Measurements from ENCODE around the gene JMJD6. TPM values are rescaled to one million over a fixed set of nuclear protein-coding genes. Genes with fewer than 3 reads are reported as not detected.
"Not testable (repeated sequence)": the region's sequence is repeated elsewhere in the genome, so short reads cannot be mapped to it uniquely, and the experiment has no call there.

The JMJD6 gene
- total RNA-seq, 1 experiment from 2014 or later = 16.2 TPM

DNA sequence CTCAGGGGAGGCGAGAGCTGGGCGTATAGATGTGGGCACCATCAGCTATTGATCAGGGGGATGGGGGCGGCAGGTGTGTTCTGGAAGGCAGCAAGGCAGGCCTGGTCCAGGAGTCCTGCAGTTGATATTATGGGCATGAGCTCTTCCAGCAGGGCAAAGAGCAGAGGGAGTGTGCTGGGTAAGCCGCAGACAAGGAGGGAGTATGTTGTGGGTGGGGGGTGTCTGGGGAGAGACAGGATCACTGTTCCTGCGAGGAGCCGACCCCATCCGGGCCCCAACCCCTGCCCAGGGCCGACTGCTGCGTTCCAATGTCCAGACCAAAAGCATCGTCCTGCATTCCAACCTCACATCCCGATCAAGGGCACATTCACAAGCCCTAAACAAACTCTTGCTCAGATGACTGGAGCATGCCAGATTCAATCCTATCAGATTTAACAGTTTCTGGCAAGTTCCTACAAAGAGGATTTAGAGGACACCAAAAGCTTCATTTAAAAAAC is 24.9 kb downstream of the JMJD6 start:
- Histone ChIP-seq H4K20me1 (ENCODE audit: insufficient read depth, low read depth, low read length) (no peaks in the 10 kb centered on the region), H3K27ac (ENCODE audit: low read length) (no peak overlapping the region), H3K9me3 (ENCODE audit: low read length) (no peaks in the 10 kb centered on the region), H3K4me1 (ENCODE audit: low read length) (peaks cover 4% of the 10 kb centered on the region; the same call in 1 of the 2 replicates), H3K4me2 (ENCODE audit: low read depth, low read length, poor library complexity, severe bottlenecking) (no peak overlapping the region), H3K36me3 (ENCODE audit: insufficient read depth, low read length) (no peaks in the 10 kb centered on the region), H3K27me3 (ENCODE audit: low read length) (no peaks in the 10 kb centered on the region), H3K9me2 (replicated peaks; ENCODE audit: insufficient read depth, low read length) (no peaks in the 10 kb centered on the region), H3K9ac (ENCODE audit: low read length) (no peak overlapping the region), H3K79me2 (ENCODE audit: low read length) (no peaks in the 10 kb centered on the region), H3K4me3 (ENCODE audit: low read length) (no peak overlapping the region), H2AFZ (ENCODE audit: low read length) (no peak overlapping the region)
- no peak for DNase-seq

- Histone ChIP-seq H3K79me2 (ENCODE audit: low read length) (no peaks in the 10 kb centered on the region), H3K36me3 (ENCODE audit: insufficient read depth, low read length) (no peaks in the 10 kb centered on the region), H3K27me3 (ENCODE audit: low read length) (no peaks in the 10 kb centered on the region), H4K20me1 (ENCODE audit: insufficient read depth, low read depth, low read length) (no peaks in the 10 kb centered on the region), H3K4me1 (ENCODE audit: low read length) (peaks cover 4% of the 10 kb centered on the region; the same call in 1 of the 2 replicates), H3K27ac (ENCODE audit: low read length) (no peak overlapping the region), H3K9ac (ENCODE audit: low read length) (no peak overlapping the region), H3K9me2 (replicated peaks; ENCODE audit: insufficient read depth, low read length) (no peaks in the 10 kb centered on the region), H3K9me3 (ENCODE audit: low read length) (no peaks in the 10 kb centered on the region), H3K4me3 (ENCODE audit: low read length) (no peak overlapping the region), H2AFZ (ENCODE audit: low read length) (no peak overlapping the region), H3K4me2 (ENCODE audit: low read depth, low read length, poor library complexity, severe bottlenecking) (no peak overlapping the region)
- DNase-seq = no peak
These were observed 25.6 kb downstream of the JMJD6 start for GRCh38 chr17:76700617-76701470.

DNA sequence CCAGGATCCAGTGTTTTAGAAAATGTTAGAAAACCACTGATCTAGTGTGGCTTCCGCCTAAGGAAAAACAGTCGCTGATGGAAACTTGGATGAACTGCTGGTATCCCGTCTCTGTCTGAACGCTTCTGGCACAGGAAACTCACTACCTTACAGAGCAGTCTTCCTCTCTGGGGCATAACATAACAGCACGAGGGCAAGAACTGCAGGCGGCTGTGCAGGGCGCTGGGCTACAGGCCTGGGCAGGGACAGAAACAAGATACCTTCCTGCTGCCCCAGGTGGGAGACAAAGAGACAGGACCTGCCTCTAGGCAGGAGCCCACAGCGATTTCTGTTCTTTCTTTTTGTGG is 26.2 kb downstream of the JMJD6 start:
- DNase-seq = no peak
- no peak overlapping the region for H3K4me3 ChIP-seq (ENCODE audit: low read length)
- no peak overlapping the region for H3K4me2 ChIP-seq (ENCODE audit: low read depth, low read length, poor library complexity, severe bottlenecking)
- H2AFZ ChIP-seq (ENCODE audit: low read length) = no peak overlapping the region
- no peaks in the 10 kb centered on the region for H3K36me3 ChIP-seq (ENCODE audit: insufficient read depth, low read length)
- H3K4me1 ChIP-seq (ENCODE audit: low read length) = peaks cover 4% of the 10 kb centered on the region; the same call in 1 of the 2 replicates
- H3K27ac ChIP-seq (ENCODE audit: low read length) = no peak overlapping the region
- no peaks in the 10 kb centered on the region for H3K9me3 ChIP-seq (ENCODE audit: low read length)
- H3K79me2 ChIP-seq (ENCODE audit: low read length) = no peaks in the 10 kb centered on the region
- no peaks in the 10 kb centered on the region for H3K9me2 ChIP-seq (replicated peaks; ENCODE audit: insufficient read depth, low read length)
- no peaks in the 10 kb centered on the region for H4K20me1 ChIP-seq (ENCODE audit: insufficient read depth, low read depth, low read length)
- H3K27me3 ChIP-seq (ENCODE audit: low read length) = no peaks in the 10 kb centered on the region
- H3K9ac ChIP-seq (ENCODE audit: low read length) = no peak overlapping the region

GRCh38 chr17:76698466-76698977 is 27.9 kb downstream of the JMJD6 start:
- H3K9me3 ChIP-seq (ENCODE audit: low read length); H3K27ac ChIP-seq (ENCODE audit: low read length); H3K4me3 ChIP-seq (ENCODE audit: low read length); H3K4me2 ChIP-seq (ENCODE audit: low read depth, low read length, poor library complexity, severe bottlenecking); H3K9ac ChIP-seq (ENCODE audit: low read length); DNase-seq; H3K36me3 ChIP-seq (ENCODE audit: insufficient read depth, low read length); H3K27me3 ChIP-seq (ENCODE audit: low read length); H2AFZ ChIP-seq (ENCODE audit: low read length); H3K9me2 ChIP-seq (replicated peaks; ENCODE audit: insufficient read depth, low read length); H3K79me2 ChIP-seq (ENCODE audit: low read length); H3K4me1 ChIP-seq (ENCODE audit: low read length); H4K20me1 ChIP-seq (ENCODE audit: insufficient read depth, low read depth, low read length): not testable (repeated sequence)

- Histone ChIP-seq H3K27ac (ENCODE audit: low read length) (no peak overlapping the region), H3K4me1 (ENCODE audit: low read length) (peaks cover 4% of the 10 kb centered on the region; the same call in 1 of the 2 replicates), H3K9me2 (replicated peaks; ENCODE audit: insufficient read depth, low read length) (no peaks in the 10 kb centered on the region), H3K9me3 (ENCODE audit: low read length) (no peaks in the 10 kb centered on the region), H4K20me1 (ENCODE audit: insufficient read depth, low read depth, low read length) (no peaks in the 10 kb centered on the region), H3K36me3 (ENCODE audit: insufficient read depth, low read length) (no peaks in the 10 kb centered on the region), H3K27me3 (ENCODE audit: low read length) (no peaks in the 10 kb centered on the region), H3K4me3 (ENCODE audit: low read length) (no peak overlapping the region), H2AFZ (ENCODE audit: low read length) (no peak overlapping the region), H3K79me2 (ENCODE audit: low read length) (no peaks in the 10 kb centered on the region), H3K4me2 (ENCODE audit: low read depth, low read length, poor library complexity, severe bottlenecking) (no peak overlapping the region), H3K9ac (ENCODE audit: low read length) (no peak overlapping the region)
- DNase-seq = no peak
These were observed 28.5 kb downstream of the JMJD6 start for GRCh38 chr17:76697702-76698465.

- Histone ChIP-seq H4K20me1 (ENCODE audit: insufficient read depth, low read depth, low read length) (no peaks in the 10 kb centered on the region), H3K4me1 (ENCODE audit: low read length) (peaks cover 4% of the 10 kb centered on the region; the same call in 1 of the 2 replicates), H2AFZ (ENCODE audit: low read length) (no peak overlapping the region), H3K27ac (ENCODE audit: low read length) (no peak overlapping the region), H3K9ac (ENCODE audit: low read length) (no peak overlapping the region), H3K4me3 (ENCODE audit: low read length) (no peak overlapping the region), H3K9me3 (ENCODE audit: low read length) (no peaks in the 10 kb centered on the region), H3K27me3 (ENCODE audit: low read length) (no peaks in the 10 kb centered on the region), H3K4me2 (ENCODE audit: low read depth, low read length, poor library complexity, severe bottlenecking) (no peak overlapping the region), H3K36me3 (ENCODE audit: insufficient read depth, low read length) (no peaks in the 10 kb centered on the region), H3K9me2 (replicated peaks; ENCODE audit: insufficient read depth, low read length) (no peaks in the 10 kb centered on the region), H3K79me2 (ENCODE audit: low read length) (no peaks in the 10 kb centered on the region)
- no peak for DNase-seq
These were observed 29.4 kb downstream of the JMJD6 start for GRCh38 chr17:76696763-76697701.

DNA sequence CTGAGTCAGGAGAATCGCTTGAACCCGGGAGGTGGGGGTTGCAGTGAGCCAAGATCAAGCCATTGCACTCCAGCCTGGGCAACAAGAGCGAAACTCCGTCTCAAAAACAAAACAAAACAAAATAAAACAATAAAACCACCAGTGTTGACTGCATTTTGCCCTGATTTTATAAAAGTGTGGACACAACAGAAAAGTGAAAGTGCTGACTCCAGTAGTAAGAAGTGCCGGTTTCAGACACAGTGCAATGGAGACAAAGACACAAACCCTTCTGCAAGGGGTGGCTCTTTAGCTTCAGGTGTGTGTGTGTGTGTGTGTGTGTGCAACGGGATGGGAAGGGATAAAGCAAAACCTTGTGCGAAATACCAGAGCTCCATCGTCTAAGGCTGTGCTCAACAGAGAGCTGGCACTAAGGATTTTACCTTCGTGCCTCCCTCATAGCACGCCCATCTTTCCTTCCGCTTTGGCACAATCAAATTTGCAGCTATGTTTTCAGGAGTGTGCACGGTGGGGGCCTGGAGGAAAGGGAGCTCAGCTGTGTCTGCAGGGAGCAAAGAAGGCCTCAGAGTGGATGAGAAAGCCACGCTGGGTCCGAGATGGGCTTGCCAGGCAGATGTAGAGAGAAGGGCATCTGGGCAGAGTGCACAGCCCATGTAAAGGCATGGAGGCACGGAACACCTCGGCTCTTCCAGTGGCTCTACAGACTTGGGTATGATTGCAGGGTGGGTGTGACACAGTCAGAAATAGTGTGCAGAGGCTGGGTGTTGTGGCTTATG is 31.2 kb downstream of the JMJD6 start:
- Histone ChIP-seq H3K4me2 (ENCODE audit: low read depth, low read length, poor library complexity, severe bottlenecking) (no peak overlapping the region), H3K36me3 (ENCODE audit: insufficient read depth, low read length) (no peaks in the 10 kb centered on the region), H3K27me3 (ENCODE audit: low read length) (no peaks in the 10 kb centered on the region), H4K20me1 (ENCODE audit: insufficient read depth, low read depth, low read length) (no peaks in the 10 kb centered on the region), H3K4me3 (ENCODE audit: low read length) (no peak overlapping the region), H3K9me3 (ENCODE audit: low read length) (no peaks in the 10 kb centered on the region), H3K27ac (ENCODE audit: low read length) (no peak overlapping the region), H3K9ac (ENCODE audit: low read length) (no peak overlapping the region), H3K79me2 (ENCODE audit: low read length) (no peaks in the 10 kb centered on the region), H2AFZ (ENCODE audit: low read length) (no peak overlapping the region), H3K4me1 (ENCODE audit: low read length) (peaks cover 4% of the 10 kb centered on the region; the same call in 1 of the 2 replicates), H3K9me2 (replicated peaks; ENCODE audit: insufficient read depth, low read length) (no peaks in the 10 kb centered on the region)
- no peak for DNase-seq

All from Karpas-422 (cell line).